Measurements from ENCODE around the gene PHLPP2. TPM values are rescaled to one million over a fixed set of nuclear protein-coding genes. Genes with fewer than 3 reads are reported as not detected.

PHLPP2 gene
- total and polyA plus RNA-seq, 10 of the 15 experiments (the other 5 are each of a cell fraction or from before 2014, with no cell fraction given) = 1.0 to 13.2 (median 7.0) TPM

DNA sequence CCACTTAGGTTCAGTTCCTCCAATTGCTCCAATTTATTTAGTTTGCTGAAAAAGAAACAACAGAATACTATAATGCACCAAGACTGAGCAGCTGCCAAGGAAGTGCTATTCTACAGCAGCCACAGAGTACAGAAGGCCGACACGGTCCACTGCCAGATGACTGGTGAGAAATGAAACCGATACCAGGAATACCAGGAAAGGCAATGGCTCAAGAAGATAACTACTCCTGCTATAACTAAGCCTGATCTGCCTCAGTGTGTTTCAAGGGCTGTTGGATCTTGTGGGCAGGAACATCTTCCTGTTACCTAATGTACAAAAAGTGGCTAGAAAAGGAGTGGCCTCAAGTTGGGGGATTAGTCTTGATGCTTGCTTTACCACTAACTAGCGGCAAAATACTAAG is 65.7 kb downstream of the PHLPP2 start:
- H3K79me2 ChIP-seq (ENCODE audit: control insufficient read depth, insufficient read depth, low read length) = no peaks in the 10 kb centered on the region
- SMC1A ChIA-PET (ENCODE audit: uncharacterized antibody, unreplicated experiment) = no interaction called here
- in situ Hi-C loops (cut with MboI) = no loop called here
- RAD21 ChIA-PET (ENCODE audit: unreplicated experiment) = interaction anchor here (0.7 kb wide), 1 partner anchor 16 kb away, joined by 3 read pairs; no protein-coding TSS in a partner anchor
- BruUV-seq (replicated peaks) = no TSS peak
- no peaks in the 10 kb centered on the region for H4K20me1 ChIP-seq (ENCODE audit: control insufficient read depth, insufficient read depth)
- DNase-seq (ENCODE audit: low read depth, low spot score) (no peak), FAIRE-seq (peak; percentile 64), ATAC-seq (no peak)
- no peaks in the 10 kb centered on the region for H3K27me3 ChIP-seq (replicated peaks in 1 of 2; ENCODE audit: control insufficient read depth in 2 of 2, insufficient read depth in 2 of 2, low read length in 1 of 2)
- no peak overlapping the region for H3K27ac ChIP-seq (ENCODE audit: control insufficient read depth, insufficient read depth)
- no peak overlapping the region for H2AFZ ChIP-seq (ENCODE audit: control insufficient read depth, low read depth, low read length)
- no peak overlapping the region for H3K9ac ChIP-seq (ENCODE audit: control insufficient read depth, insufficient read depth, low read length)
- POLR2A ChIA-PET = interaction anchor here (0.6 kb wide), 1 partner anchor 151 kb away, joined by 3 read pairs; no protein-coding TSS in a partner anchor
- whole genome bisulfite sequencing (ENCODE audit: insufficient coverage, insufficient replicate concordance, low lambda C conversion rate, missing lambda C conversion rate) = 2% methylated on average over 4 of the region's 4 CpGs
- H3K36me3 ChIP-seq (ENCODE audit: control insufficient read depth in 2 of 2, insufficient read depth in 2 of 2, low read length in 1 of 2) = no peaks in the 10 kb centered on the region; a peak in 3 of 4 replicates
- H3K4me2 ChIP-seq (ENCODE audit: control insufficient read depth, insufficient read depth) = no peak overlapping the region
- CTCF ChIA-PET = no interaction called here
- no peaks in the 10 kb centered on the region; the same call in 1 of the 2 replicates for H3K4me1 ChIP-seq (ENCODE audit: control insufficient read depth, insufficient read depth, low read length)
- H3K4me3 ChIP-seq = no peak overlapping the region
- intact Hi-C loops (cut with micrococcal nuclease; ENCODE audit: unreplicated experiment) = no loop called here
- no peaks in the 10 kb centered on the region for H3K9me3 ChIP-seq (replicated peaks; ENCODE audit: control insufficient read depth, insufficient read depth, low read length)
- no peak for TF ChIP-seq CBX3 (IDR thresholded peaks at IDR 0.05; ENCODE audit: borderline replicate concordance, low read depth)
- TF ChIP-seq ZSCAN29 (IDR thresholded peaks at IDR 0.05) = no peak
- peak in 1 of 2 experiments; percentile 13; a peak in 1 of 4 replicates for TF ChIP-seq IKZF2 (IDR thresholded peaks at IDR 0.05)
- TF ChIP-seq EED (IDR thresholded peaks at IDR 0.05; ENCODE audit: low read depth) = peak; percentile 75
- TF ChIP-seq POLR2AphosphoS2 (IDR thresholded peaks at IDR 0.05; ENCODE audit: low read depth, low read length) = no peak
- no peak for TF ChIP-seq RFX5 (IDR thresholded peaks at IDR 0.05; ENCODE audit: low read depth, low read length)

DNA sequence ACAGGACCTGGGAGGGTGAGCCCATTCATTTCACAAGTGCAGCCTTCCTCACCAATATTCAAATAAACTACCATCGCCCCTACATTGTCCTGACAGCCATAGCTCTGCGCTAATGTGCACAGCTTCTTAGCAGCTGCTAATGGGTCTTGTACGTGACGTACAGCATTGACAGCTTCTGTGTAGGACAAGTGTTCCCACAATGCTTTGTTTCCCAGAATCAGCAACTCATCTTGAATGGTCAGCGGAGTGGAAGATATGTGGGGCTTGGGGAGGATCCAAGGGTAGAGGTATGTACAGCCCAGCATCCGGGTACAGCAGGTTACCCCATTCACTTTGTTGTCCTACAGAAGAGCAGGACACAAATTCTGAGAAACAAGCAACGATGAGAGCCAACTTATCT is 74.8 kb downstream of the PHLPP2 start:
- DNase-seq (ENCODE audit: low read depth, low spot score) (no peak), ATAC-seq (no peak), FAIRE-seq (no peak)
- no TSS peak for BruUV-seq (replicated peaks)
- WGBS (ENCODE audit: insufficient coverage, insufficient replicate concordance, low lambda C conversion rate, missing lambda C conversion rate) = 95% methylated on average over 7 of the region's 7 CpGs
- TF ChIP-seq YY1 (IDR thresholded peaks at IDR 0.05; ENCODE audit: low read depth, low read length) (no peak), TBL1XR1 (IDR thresholded peaks at IDR 0.05; ENCODE audit: low read depth, low read length) (no peak), TCF7 (IDR thresholded peaks at IDR 0.05; ENCODE audit: borderline replicate concordance) (no peak), ZNF217 (IDR thresholded peaks at IDR 0.05) (no peak), SMARCA5 (IDR thresholded peaks at IDR 0.05) (no peak), RUNX3 (IDR thresholded peaks at IDR 0.05; ENCODE audit: low read length) (no peak)
- TF ChIP-seq, protein P1, sequence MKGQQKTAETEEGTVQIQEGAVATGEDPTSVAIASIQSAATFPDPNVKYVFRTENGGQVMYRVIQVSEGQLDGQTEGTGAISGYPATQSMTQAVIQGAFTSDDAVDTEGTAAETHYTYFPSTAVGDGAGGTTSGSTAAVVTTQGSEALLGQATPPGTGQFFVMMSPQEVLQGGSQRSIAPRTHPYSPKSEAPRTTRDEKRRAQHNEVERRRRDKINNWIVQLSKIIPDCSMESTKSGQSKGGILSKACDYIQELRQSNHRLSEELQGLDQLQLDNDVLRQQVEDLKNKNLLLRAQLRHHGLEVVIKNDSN (IDR thresholded peaks at IDR 0.05; ENCODE audit: borderline replicate concordance, extremely low read length, insufficient read depth, low read depth, low read length) = no peak
- TF ChIP-seq, protein P2, sequence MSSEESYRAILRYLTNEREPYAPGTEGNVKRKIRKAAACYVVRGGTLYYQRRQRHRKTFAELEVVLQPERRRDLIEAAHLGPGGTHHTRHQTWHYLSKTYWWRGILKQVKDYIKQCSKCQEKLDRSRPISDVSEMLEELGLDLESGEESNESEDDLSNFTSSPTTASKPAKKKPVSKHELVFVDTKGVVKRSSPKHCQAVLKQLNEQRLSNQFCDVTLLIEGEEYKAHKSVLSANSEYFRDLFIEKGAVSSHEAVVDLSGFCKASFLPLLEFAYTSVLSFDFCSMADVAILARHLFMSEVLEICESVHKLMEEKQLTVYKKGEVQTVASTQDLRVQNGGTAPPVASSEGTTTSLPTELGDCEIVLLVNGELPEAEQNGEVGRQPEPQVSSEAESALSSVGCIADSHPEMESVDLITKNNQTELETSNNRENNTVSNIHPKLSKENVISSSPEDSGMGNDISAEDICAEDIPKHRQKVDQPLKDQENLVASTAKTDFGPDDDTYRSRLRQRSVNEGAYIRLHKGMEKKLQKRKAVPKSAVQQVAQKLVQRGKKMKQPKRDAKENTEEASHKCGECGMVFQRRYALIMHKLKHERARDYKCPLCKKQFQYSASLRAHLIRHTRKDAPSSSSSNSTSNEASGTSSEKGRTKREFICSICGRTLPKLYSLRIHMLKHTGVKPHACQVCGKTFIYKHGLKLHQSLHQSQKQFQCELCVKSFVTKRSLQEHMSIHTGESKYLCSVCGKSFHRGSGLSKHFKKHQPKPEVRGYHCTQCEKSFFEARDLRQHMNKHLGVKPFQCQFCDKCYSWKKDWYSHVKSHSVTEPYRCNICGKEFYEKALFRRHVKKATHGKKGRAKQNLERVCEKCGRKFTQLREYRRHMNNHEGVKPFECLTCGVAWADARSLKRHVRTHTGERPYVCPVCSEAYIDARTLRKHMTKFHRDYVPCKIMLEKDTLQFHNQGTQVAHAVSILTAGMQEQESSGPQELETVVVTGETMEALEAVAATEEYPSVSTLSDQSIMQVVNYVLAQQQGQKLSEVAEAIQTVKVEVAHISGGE (CRISPR knock-in tag; IDR thresholded peaks at IDR 0.05) = no peak
- H3K4me3 ChIP-seq = no peak overlapping the region
- ChIA-PET POLR2A (no interaction called here), SMC1A (ENCODE audit: uncharacterized antibody, unreplicated experiment) (no interaction called here), RAD21 (ENCODE audit: unreplicated experiment) (no interaction called here), CTCF (no interaction called here)
- H3K27me3 ChIP-seq (replicated peaks in 1 of 2; ENCODE audit: control insufficient read depth in 2 of 2, insufficient read depth in 2 of 2, low read length in 1 of 2) = no peaks in the 10 kb centered on the region
- H3K79me2 ChIP-seq (ENCODE audit: control insufficient read depth, insufficient read depth, low read length) = no peaks in the 10 kb centered on the region
- peaks cover 3 to 7% of the 10 kb centered on the region in 2 experiments; a peak in 3 of 4 replicates for H3K36me3 ChIP-seq (ENCODE audit: control insufficient read depth in 2 of 2, insufficient read depth in 2 of 2, low read length in 1 of 2)
- no peak overlapping the region for H2AFZ ChIP-seq (ENCODE audit: control insufficient read depth, low read depth, low read length)
- no peak overlapping the region for H3K27ac ChIP-seq (ENCODE audit: control insufficient read depth, insufficient read depth)
- intact Hi-C loops (cut with micrococcal nuclease; ENCODE audit: unreplicated experiment) (loop anchor here (10.0 kb wide), 1 partner anchor 315 kb away; no protein-coding TSS in a partner anchor), in situ Hi-C loops (cut with MboI) (no loop called here)
- no peaks in the 10 kb centered on the region for H4K20me1 ChIP-seq (ENCODE audit: control insufficient read depth, insufficient read depth)
- H3K9me3 ChIP-seq (replicated peaks; ENCODE audit: control insufficient read depth, insufficient read depth, low read length) = no peaks in the 10 kb centered on the region
- no peaks in the 10 kb centered on the region for H3K4me1 ChIP-seq (ENCODE audit: control insufficient read depth, insufficient read depth, low read length)
- H3K4me2 ChIP-seq (ENCODE audit: control insufficient read depth, insufficient read depth) = no peak overlapping the region
- no peak overlapping the region for H3K9ac ChIP-seq (ENCODE audit: control insufficient read depth, insufficient read depth, low read length)

Data from GM12878 (cell line).